Testis (tissue), 2 donors: Measurements from ENCODE around the gene UFC1.
A peak's percentile ranks its signal among the peaks of the same experiment; 100 is the strongest.

ENCODE experiments used
- POLR2A ChIP-seq: fragments of 450-650 bp; IDR thresholded peaks from one replicate; pipeline ENCODE4 v1.6.1; 2017; ENCODE audit warnings: antibody characterized with exemption, mild to moderate bottlenecking, moderate library complexity
- TF ChIP-seq, protein P1 (sequence below), 3 experiments: fragments of 450-650 bp in 2 of 3; fragments of 200-600 bp in 1 of 3; sonication (generic) in 1 of 3; IDR thresholded peaks; one replicate each; pipeline ENCODE4 v1.5.1; 2016 to 2019; ENCODE audit warnings: antibody characterized with exemption in 3 of 3, mild to moderate bottlenecking in 2 of 3, moderate library complexity in 1 of 3

DNA sequence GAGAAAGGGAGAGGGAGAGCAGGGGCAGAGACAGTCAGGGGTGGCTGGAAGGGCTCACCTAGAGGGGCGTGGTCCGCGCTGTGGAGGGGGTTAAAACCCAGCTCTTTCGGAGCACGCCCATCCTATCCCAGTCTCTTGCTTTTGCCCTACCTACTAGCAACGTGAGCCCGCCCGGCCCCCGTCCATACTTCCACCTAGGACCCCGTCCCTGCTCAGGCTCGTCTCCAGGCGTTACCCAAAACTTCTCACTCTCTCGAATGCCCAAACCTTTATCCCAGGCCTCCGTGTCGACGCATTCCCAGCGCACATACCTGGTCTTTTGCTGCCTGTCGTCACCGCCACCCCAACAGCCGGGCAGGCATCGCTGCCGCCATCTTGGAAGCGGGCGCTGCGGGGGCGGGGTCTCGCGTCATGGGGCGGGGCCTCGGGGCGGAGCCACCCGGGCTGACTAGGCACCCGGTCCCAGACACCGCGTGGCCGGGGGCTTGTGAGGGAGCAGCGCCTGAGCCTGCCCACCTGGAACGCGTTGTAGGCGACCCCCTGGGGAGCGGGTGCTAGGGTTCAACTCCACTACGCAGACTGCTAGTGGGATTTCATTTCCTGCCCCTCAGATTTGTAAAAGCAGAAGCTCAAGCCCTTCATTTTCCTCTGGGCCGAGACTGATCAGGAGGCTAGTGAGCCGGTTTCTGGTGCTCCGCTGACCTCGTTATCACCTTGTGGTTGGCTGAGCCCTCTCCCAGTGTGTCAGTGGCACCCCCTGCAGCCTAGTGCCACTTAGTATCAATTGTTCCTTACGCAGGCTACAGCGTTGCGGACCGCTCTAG, 23.5 kb downstream of the UFC1 start, which contains the start of gene B4GALT3:
- TF ChIP-seq, protein P1, sequence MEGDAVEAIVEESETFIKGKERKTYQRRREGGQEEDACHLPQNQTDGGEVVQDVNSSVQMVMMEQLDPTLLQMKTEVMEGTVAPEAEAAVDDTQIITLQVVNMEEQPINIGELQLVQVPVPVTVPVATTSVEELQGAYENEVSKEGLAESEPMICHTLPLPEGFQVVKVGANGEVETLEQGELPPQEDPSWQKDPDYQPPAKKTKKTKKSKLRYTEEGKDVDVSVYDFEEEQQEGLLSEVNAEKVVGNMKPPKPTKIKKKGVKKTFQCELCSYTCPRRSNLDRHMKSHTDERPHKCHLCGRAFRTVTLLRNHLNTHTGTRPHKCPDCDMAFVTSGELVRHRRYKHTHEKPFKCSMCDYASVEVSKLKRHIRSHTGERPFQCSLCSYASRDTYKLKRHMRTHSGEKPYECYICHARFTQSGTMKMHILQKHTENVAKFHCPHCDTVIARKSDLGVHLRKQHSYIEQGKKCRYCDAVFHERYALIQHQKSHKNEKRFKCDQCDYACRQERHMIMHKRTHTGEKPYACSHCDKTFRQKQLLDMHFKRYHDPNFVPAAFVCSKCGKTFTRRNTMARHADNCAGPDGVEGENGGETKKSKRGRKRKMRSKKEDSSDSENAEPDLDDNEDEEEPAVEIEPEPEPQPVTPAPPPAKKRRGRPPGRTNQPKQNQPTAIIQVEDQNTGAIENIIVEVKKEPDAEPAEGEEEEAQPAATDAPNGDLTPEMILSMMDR (IDR thresholded peaks at IDR 0.05), result no peak
- peak; percentile 29 for TF ChIP-seq POLR2A
